Activated CD4-positive, alpha-beta T cell treated with anti-CD3 and anti-CD28 coated beads for 36 hours (primary cell): ENCODE data around the gene MGAT5B. TPM values are rescaled to one million over a fixed set of nuclear protein-coding genes. Genes with fewer than 3 reads are reported as not detected.
A peak's percentile ranks its signal among the peaks of the same experiment; 100 is the strongest.

ENCODE experiments used
- ATAC-seq: fragments of 200-7000 bp; cut with Tn5 transposase; one replicate; pipeline ENCODE4 v1.10.0; 2021; ENCODE audit warnings: mild to moderate bottlenecking, moderate library complexity
- CTCF ChIA-PET: fragments of 350-600 bp; sonication (Branson Sonifier 250); formaldehyde crosslinking; loops from one replicate; lab custom pipeline; 2021; ENCODE audit warnings: antibody characterized with exemption; lab: Charles Lee
- POLR2A ChIA-PET: fragments of 350-600 bp; sonication (Branson Sonifier 250); formaldehyde crosslinking; loops from one replicate; lab custom pipeline; 2021; ENCODE audit warnings: antibody characterized with exemption, inconsistent platforms; lab: Charles Lee
- DNase-seq: peaks from one replicate; pipeline ENCODE4 v3.0.0-alpha.2; 2020
- H3K27ac Mint-ChIP-seq: one replicate; pipeline ENCODE4 v1.8.0; 2021; ENCODE audit warnings: mixed read lengths
- H3K27me3 Mint-ChIP-seq: one replicate; pipeline ENCODE4 v1.8.0; 2021; ENCODE audit warnings: mixed read lengths
- H3K36me3 Mint-ChIP-seq: one replicate; pipeline ENCODE4 v1.8.0; 2021; ENCODE audit warnings: low read depth, mixed read lengths
- H3K4me1 Mint-ChIP-seq: one replicate; pipeline ENCODE4 v1.8.0; 2021; ENCODE audit warnings: mixed read lengths
- H3K4me3 Mint-ChIP-seq: one replicate; pipeline ENCODE4 v1.8.0; 2021; ENCODE audit warnings: mild to moderate bottlenecking, moderate library complexity, mixed read lengths
- H3K9me3 Mint-ChIP-seq: one replicate; pipeline ENCODE4 v1.8.0; 2021; ENCODE audit warnings: low read depth, mixed read lengths
- intact Hi-C, 2 experiments: fragments of 100-400 bp; cut with DNase I in 1 of 2; cut with micrococcal nuclease in 1 of 2; formaldehyde crosslinking; loops; one replicate each; pipeline versions ENCODE4 v1.14.2 to v1.15.1; 2022 to 2024; cut with DNase I, micrococcal nuclease
- total RNA-seq, 2 experiments: library from RNA; stranded (reverse); gene quantifications; one replicate each; pipeline ENCODE4 v1.2.3, GENCODE V29; 2021

The MGAT5B gene
- total RNA-seq, 2 experiments from 2014 or later: not detected

DNA sequence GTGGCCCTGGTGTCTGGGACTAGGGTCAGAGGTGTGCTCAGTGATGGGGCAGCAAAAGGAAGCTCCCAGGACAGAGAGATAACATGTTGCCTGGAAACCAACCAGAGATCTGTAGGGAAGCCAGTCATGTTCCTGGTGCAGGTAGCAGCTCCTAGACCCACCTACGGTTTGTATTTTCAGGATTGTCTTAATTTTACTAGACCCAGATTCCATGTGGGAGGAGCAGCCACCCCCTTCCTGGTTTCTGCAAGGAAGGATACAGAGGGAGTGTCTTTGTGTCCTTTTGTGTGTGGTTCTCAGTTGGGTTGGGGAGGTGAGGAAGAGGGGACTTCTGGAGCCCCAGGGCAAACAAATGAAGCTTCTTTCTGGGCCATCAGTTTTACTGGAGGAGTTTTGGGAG lies 53.9 kb downstream of the MGAT5B start:
- H3K36me3 Mint-ChIP-seq: no peaks in the 10 kb centered on the region
- ChIA-PET POLR2A (no interaction called here), CTCF (no interaction called here)
- no peaks in the 10 kb centered on the region for H3K27me3 Mint-ChIP-seq
- DNase-seq (no peak), ATAC-seq (no peak)
- no peaks in the 10 kb centered on the region for H3K4me1 Mint-ChIP-seq
- intact Hi-C loops: no loop called here
- no peak overlapping the region for H3K27ac Mint-ChIP-seq
- H3K4me3 Mint-ChIP-seq: no peak overlapping the region
- H3K9me3 Mint-ChIP-seq: no peaks in the 10 kb centered on the region

DNA sequence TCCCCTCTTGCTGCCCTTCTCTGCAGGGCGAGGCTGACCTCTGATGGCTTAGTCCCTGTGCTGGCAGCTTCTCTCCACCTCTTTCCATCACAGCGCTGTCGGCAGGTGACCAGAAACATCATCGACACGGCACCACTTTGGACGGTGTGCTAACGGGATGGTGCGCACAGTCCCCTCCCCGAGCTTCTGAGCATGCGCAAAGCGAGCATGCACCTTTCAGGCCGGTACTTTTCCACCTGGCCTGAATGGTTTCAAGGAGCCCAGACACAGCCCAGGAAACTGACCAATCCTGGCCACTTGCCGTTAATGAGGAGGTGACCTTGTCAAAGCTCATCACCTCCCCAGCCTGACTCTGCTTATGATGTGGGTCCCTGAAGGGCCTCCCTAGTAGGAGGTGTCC lies 54.8 kb downstream of the MGAT5B start:
- intact Hi-C loops: no loop called here
- CTCF ChIA-PET: no interaction called here
- DNase-seq (no peak), ATAC-seq (no peak)
- POLR2A ChIA-PET: no interaction called here
- Mint-ChIP-seq H3K4me3 (no peak overlapping the region), H3K27me3 (no peaks in the 10 kb centered on the region), H3K36me3 (no peaks in the 10 kb centered on the region), H3K27ac (no peak overlapping the region), H3K4me1 (no peaks in the 10 kb centered on the region), H3K9me3 (no peaks in the 10 kb centered on the region)

DNA sequence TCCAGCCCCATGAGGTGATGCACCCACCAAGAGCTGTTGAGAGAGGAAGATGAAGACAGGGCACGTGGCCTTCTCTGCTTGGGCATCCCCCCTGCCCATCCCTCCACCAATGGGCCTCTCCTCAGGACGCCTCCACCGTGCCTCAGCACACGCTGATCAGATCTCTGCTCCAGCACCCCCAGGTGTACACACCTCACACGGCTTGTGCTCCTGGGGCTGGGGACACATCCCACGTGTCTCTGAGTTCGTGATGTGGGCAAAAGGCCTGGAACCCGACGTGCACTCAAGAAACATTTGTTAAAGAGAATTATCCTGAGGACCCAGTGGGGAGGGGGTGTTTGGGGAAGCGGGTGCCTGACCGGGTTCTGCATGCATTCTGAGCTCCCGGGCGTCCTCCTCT lies 55.3 kb downstream of the MGAT5B start:
- CTCF ChIA-PET: no interaction called here
- H3K9me3 Mint-ChIP-seq: no peaks in the 10 kb centered on the region
- POLR2A ChIA-PET: no interaction called here
- no peak overlapping the region for H3K4me3 Mint-ChIP-seq
- no peak overlapping the region for H3K27ac Mint-ChIP-seq
- no peaks in the 10 kb centered on the region for H3K4me1 Mint-ChIP-seq
- intact Hi-C loops: no loop called here
- no peaks in the 10 kb centered on the region for H3K36me3 Mint-ChIP-seq
- ATAC-seq: no peak
- no peaks in the 10 kb centered on the region for H3K27me3 Mint-ChIP-seq
- DNase-seq: no peak

DNA sequence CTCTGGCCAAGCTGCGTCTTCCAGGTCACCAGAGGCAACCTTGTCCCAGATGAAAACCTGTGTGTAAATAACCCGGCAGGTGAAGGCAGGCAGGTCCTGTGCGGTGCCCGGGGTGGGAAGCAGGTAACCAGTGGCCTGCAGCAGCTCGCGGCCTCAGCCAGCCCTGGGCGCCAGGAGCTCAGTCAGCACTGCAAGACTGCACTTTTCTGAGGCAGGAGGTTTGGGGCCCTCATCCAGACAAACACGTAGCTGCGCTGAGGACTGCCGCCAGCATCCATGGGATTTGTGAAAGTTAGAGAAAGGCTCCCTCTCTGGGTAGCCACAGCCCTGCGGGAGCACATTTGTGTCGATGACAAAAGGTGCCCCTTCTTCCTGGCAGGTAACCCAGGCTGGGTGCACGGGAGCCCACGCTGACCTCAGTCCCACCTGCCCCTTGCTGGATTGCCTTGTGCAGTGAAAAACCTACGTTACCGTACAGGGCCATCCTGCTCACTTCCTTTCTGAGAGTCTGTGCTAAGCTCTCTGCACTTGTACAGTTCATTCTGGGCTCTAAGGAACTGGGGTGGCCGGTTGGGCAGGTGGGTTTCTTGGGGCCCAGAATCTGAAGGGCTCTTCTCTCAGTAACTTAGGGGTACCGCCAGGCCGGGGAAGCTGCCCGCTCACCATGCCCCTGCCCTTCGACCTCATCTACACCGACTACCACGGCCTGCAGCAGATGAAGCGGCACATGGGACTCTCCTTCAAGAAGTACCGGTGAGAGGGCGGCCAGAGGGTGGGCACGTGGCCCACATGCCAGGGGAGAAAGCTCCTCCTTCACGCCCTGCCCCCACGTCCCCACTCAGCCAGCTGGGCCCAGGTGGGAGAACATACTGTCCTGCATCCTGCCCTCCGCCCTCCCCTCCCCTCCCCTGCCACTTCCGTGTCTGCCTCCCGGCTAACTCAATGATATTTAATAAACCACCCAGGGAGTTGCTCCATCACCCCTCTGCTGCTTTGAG lies 56.4 kb downstream of the MGAT5B start:
- ChIA-PET CTCF (interaction anchor here (0.6 to 0.8 kb wide), 2 partner anchors 245 to 585 kb away, joined by 3 to 4 read pairs; no protein-coding TSS in a partner anchor), POLR2A (interaction anchor here (0.6 kb wide), 1 partner anchor 1060 kb away, joined by 5 read pairs; no protein-coding TSS in a partner anchor)
- Mint-ChIP-seq H3K27me3 (no peaks in the 10 kb centered on the region), H3K4me3 (no peak overlapping the region), H3K27ac (no peak overlapping the region), H3K9me3 (no peaks in the 10 kb centered on the region), H3K4me1 (no peaks in the 10 kb centered on the region), H3K36me3 (no peaks in the 10 kb centered on the region)
- DNase-seq: peak; percentile 31
- ATAC-seq: peak; percentile 23
- intact Hi-C loops: no loop called here

DNA sequence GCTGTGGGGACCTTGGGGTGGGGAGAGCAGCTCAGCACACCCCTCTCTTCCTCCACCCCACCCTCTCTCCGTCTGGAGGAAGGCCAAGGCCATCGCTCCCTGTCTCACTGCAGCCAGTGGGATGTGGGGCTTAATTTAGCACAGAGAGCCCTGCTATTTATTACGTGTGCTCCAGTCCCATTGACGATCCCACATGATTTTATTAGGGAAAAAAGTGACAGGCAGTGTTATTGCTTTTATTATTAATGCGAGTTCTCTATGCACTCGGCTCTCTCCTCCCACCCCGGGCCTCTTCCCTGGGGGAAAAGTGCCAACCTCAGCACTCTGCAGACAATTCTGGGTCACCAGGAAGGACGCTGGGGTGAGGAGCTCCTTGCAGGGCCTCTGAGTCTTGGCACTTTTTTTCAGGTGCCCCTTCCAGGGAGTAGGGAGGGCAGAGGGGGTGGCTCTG lies 57.3 kb downstream of the MGAT5B start:
- no peaks in the 10 kb centered on the region for H3K9me3 Mint-ChIP-seq
- no peak for ATAC-seq
- H3K27ac Mint-ChIP-seq: no peak overlapping the region
- ChIA-PET POLR2A (interaction anchor here (0.6 kb wide), 1 partner anchor 1059 kb away, joined by 5 read pairs; no protein-coding TSS in a partner anchor), CTCF (interaction anchor here (0.6 kb wide), 1 partner anchor 586 kb away, joined by 3 read pairs; no protein-coding TSS in a partner anchor)
- H3K4me3 Mint-ChIP-seq: no peak overlapping the region
- H3K36me3 Mint-ChIP-seq: no peaks in the 10 kb centered on the region
- DNase-seq: no peak
- no peaks in the 10 kb centered on the region for H3K27me3 Mint-ChIP-seq
- intact Hi-C loops: no loop called here
- H3K4me1 Mint-ChIP-seq: no peaks in the 10 kb centered on the region

DNA sequence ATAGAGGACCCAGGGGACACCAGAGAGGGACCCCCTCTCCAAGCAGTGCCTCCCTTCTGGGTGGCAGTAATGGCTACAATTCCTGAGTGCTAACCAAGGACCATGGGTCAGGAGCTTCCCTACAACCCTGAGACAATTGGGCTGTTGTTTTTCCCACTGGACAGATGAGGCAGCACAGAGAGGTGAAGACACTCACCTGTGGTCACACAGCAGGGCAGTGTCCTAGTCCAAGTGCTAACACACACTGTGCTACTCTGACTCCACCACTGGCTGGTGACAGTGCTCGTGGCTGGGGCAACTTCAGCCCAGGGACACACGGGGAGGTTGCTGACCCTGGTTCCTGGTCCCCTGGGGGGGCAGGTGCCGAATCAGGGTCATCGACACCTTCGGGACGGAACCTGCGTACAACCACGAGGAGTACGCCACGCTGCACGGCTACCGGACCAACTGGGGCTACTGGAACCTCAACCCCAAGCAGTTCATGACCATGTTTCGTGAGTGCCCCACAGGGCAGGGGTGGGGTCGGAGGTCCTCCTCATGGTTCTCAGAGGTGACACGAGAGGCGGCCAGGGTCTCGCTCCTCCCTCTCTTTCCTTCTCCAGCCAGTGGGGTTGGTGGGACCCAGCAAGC lies 58.1 kb downstream of the MGAT5B start:
- no peak for ATAC-seq
- ChIA-PET POLR2A (no interaction called here), CTCF (no interaction called here)
- H3K36me3 Mint-ChIP-seq: no peaks in the 10 kb centered on the region
- no peaks in the 10 kb centered on the region for H3K27me3 Mint-ChIP-seq
- no peaks in the 10 kb centered on the region for H3K4me1 Mint-ChIP-seq
- H3K4me3 Mint-ChIP-seq: no peak overlapping the region
- intact Hi-C loops: no loop called here
- no peak for DNase-seq
- no peak overlapping the region for H3K27ac Mint-ChIP-seq
- no peaks in the 10 kb centered on the region for H3K9me3 Mint-ChIP-seq

DNA sequence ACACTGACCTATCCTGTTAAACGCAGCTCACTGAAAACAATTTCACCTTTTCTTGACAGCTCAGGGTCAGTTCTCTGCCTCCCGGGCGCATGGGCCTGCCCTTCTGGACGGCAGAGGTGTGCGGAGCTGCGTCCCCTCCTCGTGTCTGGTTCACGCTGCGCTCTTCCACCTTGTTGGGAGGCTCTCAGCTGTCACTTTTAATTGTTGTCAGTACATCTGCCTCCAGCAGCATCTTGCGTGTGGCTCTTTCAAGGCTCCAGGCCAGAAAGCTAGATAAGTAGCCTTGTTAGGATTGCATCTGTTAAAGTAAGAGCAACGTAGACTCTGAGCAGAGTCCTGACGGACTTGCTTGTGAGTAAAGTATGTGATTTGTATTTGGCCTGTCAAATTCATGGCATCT lies 59.4 kb downstream of the MGAT5B start:
- intact Hi-C loops: no loop called here
- ChIA-PET CTCF (interaction anchor here (1.1 kb wide), 1 partner anchor 60 kb away, joined by 3 read pairs; no protein-coding TSS in a partner anchor), POLR2A (no interaction called here)
- H3K4me1 Mint-ChIP-seq: no peaks in the 10 kb centered on the region
- H3K9me3 Mint-ChIP-seq: no peaks in the 10 kb centered on the region
- ATAC-seq (no peak), DNase-seq (no peak)
- no peaks in the 10 kb centered on the region for H3K27me3 Mint-ChIP-seq
- H3K4me3 Mint-ChIP-seq: no peak overlapping the region
- no peak overlapping the region for H3K27ac Mint-ChIP-seq
- H3K36me3 Mint-ChIP-seq: no peaks in the 10 kb centered on the region

DNA sequence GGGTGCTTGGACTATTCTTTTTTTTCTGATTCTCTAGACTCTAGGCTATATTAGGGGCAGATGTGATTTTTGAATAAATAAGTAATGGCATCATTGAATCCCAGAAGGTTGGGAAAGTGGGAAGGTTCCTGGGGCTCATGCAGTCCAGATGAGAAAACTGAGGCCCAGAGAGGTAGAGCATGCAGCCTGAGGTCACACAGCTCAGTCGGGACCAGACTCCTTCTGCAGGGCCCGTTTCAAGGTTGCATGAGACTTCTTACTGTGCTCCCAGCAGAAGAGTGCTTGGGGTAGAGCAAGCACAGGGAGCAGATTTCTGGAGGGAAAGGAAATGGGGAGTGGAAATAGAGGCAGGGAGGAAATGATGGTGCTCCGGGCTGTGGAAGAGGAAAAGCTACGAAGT lies 59.8 kb downstream of the MGAT5B start:
- Mint-ChIP-seq H3K4me3 (no peak overlapping the region), H3K27ac (no peak overlapping the region), H3K36me3 (no peaks in the 10 kb centered on the region), H3K4me1 (no peaks in the 10 kb centered on the region), H3K27me3 (no peaks in the 10 kb centered on the region), H3K9me3 (no peaks in the 10 kb centered on the region)
- no peak for ATAC-seq
- intact Hi-C loops: no loop called here
- DNase-seq: no peak
- POLR2A ChIA-PET: no interaction called here
- CTCF ChIA-PET: interaction anchor here (1.1 kb wide), 1 partner anchor 60 kb away, joined by 3 read pairs; no protein-coding TSS in a partner anchor

DNA sequence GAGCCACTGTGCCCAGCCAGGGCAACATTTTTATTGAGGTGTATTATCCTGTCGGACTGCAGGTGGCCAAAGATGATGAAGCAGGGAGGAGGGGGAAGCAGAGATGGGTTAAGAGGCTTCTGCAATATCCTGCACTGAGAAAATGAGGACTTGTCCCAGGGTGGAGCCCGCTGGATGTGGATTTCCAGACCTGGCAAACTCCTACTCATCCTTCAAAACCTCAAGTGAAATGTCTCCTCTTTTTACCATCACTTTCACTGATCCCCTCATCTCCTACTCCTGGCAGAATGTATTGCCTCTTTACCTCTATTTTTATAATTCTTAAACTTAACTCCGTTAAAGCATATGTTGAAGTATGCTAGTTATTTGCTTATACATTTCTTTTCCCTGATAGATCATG lies 60.9 kb downstream of the MGAT5B start:
- no peak overlapping the region for H3K27ac Mint-ChIP-seq
- no peaks in the 10 kb centered on the region for H3K9me3 Mint-ChIP-seq
- no peak for DNase-seq
- POLR2A ChIA-PET: no interaction called here
- H3K4me3 Mint-ChIP-seq: no peak overlapping the region
- CTCF ChIA-PET: no interaction called here
- H3K4me1 Mint-ChIP-seq: no peaks in the 10 kb centered on the region
- ATAC-seq: no peak
- H3K27me3 Mint-ChIP-seq: no peaks in the 10 kb centered on the region
- H3K36me3 Mint-ChIP-seq: no peaks in the 10 kb centered on the region
- intact Hi-C loops: no loop called here

DNA sequence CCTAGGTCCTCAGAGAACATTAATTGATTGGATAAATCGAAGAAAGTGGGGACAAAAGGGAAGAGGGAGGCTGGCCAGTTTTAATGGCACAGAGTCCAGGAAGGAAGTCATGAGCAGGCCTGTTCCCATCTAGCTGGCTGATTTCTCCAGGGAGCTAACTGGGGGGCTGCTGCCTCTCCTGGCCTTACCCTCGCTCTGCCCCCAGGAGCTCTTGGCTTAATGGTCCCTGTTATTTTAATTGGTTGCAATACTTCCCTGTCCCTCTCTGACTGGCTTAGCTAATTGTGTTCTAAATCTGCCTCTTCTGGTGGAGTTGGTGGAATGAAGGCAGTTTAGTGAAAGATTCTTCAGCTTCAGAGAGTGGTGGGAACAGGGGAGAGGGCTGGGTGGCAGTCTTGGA lies 61.4 kb downstream of the MGAT5B start:
- H3K4me3 Mint-ChIP-seq: no peak overlapping the region
- no peaks in the 10 kb centered on the region for H3K9me3 Mint-ChIP-seq
- no peaks in the 10 kb centered on the region for H3K36me3 Mint-ChIP-seq
- no peaks in the 10 kb centered on the region for H3K4me1 Mint-ChIP-seq
- ChIA-PET POLR2A (no interaction called here), CTCF (interaction anchor here (0.6 kb wide), 1 partner anchor 62 kb away, joined by 3 read pairs; the partner anchor contains the start of gene MGAT5B)
- H3K27me3 Mint-ChIP-seq: no peaks in the 10 kb centered on the region
- no peak overlapping the region for H3K27ac Mint-ChIP-seq
- ATAC-seq: no peak
- no peak for DNase-seq
- intact Hi-C loops: no loop called here

DNA sequence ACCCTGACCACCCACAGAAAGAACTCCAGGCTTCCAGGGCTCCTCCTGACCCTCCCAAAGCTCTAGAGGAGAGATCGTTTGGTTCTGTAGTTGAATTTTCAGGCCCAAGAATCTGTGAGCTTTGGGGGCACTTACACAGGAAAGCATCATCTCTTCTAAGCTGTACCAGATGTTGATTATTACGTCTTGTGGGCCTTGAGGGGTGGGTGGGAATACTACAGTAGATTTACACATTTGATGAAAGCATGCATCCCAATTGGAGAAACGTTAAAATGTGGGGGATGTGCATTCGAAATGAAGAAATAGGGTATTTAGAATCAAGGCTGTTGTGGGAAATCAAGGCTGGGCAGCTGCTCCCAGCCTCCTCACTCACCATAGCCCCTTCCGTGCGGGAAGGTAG lies 61.9 kb downstream of the MGAT5B start:
- DNase-seq (no peak), ATAC-seq (no peak)
- no peaks in the 10 kb centered on the region for H3K4me1 Mint-ChIP-seq
- H3K4me3 Mint-ChIP-seq: no peak overlapping the region
- no peaks in the 10 kb centered on the region for H3K9me3 Mint-ChIP-seq
- H3K36me3 Mint-ChIP-seq: no peaks in the 10 kb centered on the region
- H3K27ac Mint-ChIP-seq: no peak overlapping the region
- POLR2A ChIA-PET: no interaction called here
- intact Hi-C loops: no loop called here
- no peaks in the 10 kb centered on the region for H3K27me3 Mint-ChIP-seq
- CTCF ChIA-PET: interaction anchor here (0.6 kb wide), 1 partner anchor 62 kb away, joined by 3 read pairs; the partner anchor contains the start of gene MGAT5B
